ENCODE data around the gene OR4E2. TPM values are rescaled to one million over a fixed set of nuclear protein-coding genes. Genes with fewer than 3 reads are reported as not detected.

Gene OR4E2
- total and polyA plus RNA-seq, 2 experiments from 2014 or later: not detected

GRCh38 chr14:21673718-21674117 is 20.1 kb downstream of the OR4E2 start, which contains the start of gene OR4E1 (continued):
- TF ChIP-seq ETS1 (IDR thresholded peaks at IDR 0.05) (no peak), CTCF (conservative IDR thresholded peaks at IDR 0.05; ENCODE audit: low read depth in 2 of 2) (no peak), ZNF114 (CRISPR knock-in tag; IDR thresholded peaks at IDR 0.05) (no peak), JUNB (IDR thresholded peaks at IDR 0.05; ENCODE audit: unreplicated experiment) (no peak), STAT1 (IDR thresholded peaks at IDR 0.05; ENCODE audit: unreplicated experiment) (no peak), EZH2phosphoT487 (IDR thresholded peaks at IDR 0.05; ENCODE audit: unreplicated experiment) (no peak), POLR2AphosphoS5 (IDR thresholded peaks at IDR 0.05; ENCODE audit: low read depth) (no peak)

- DNase-seq (ENCODE audit: low spot score) (no peak), ATAC-seq (no peak)
- Histone ChIP-seq H3K4me2 (no peak overlapping the region), H3K9me2 (ENCODE audit: insufficient read depth) (0 out of 2 replicates have a peak, but pooled peaks cover 5% of the 10 kb centered on the region), H4K20me1 (replicated peaks; ENCODE audit: insufficient read depth) (no peaks in the 10 kb centered on the region), H3K27ac (ENCODE audit: low read depth) (no peak overlapping the region), H3K27me3 (ENCODE audit: insufficient read depth) (no peaks in the 10 kb centered on the region), H3K4me3 (no peak overlapping the region), H2AFZ (peak overlapping the region; percentile 69), H3K79me2 (replicated peaks; ENCODE audit: insufficient read depth) (no peaks in the 10 kb centered on the region), H3K36me3 (ENCODE audit: insufficient read depth) (no peaks in the 10 kb centered on the region), H3F3A (replicated peaks; ENCODE audit: low read depth) (no peaks in the 10 kb centered on the region), H3K4me1 (ENCODE audit: insufficient read depth) (no peaks in the 10 kb centered on the region)
- Mint-ChIP-seq H3K27me3 (ENCODE audit: insufficient read depth, low read depth, poor library complexity) (peaks cover 3% of the 10 kb centered on the region), H3K36me3 (ENCODE audit: low read depth) (no peaks in the 10 kb centered on the region), H3K4me1 (no peaks in the 10 kb centered on the region), H3K27ac (no peak overlapping the region), H3K4me3 (no peak overlapping the region), H3K9me3 (no peaks in the 10 kb centered on the region)
- TF ChIP-seq NANOG (IDR thresholded peaks at IDR 0.05; ENCODE audit: borderline replicate concordance) (no peak), EZH2 (IDR thresholded peaks at IDR 0.05; ENCODE audit: low read depth, unreplicated experiment) (no peak), ZNF114 (CRISPR knock-in tag; IDR thresholded peaks at IDR 0.05) (no peak), POLR2AphosphoS5 (IDR thresholded peaks at IDR 0.05; ENCODE audit: low read depth) (no peak), CTCF (conservative IDR thresholded peaks at IDR 0.05; ENCODE audit: low read depth in 2 of 2) (no peak), CREB1 (CRISPR knock-in tag; IDR thresholded peaks at IDR 0.05; ENCODE audit: low read depth) (no peak), ZNF331 (CRISPR knock-in tag; IDR thresholded peaks at IDR 0.05; ENCODE audit: low read depth) (no peak), ETS1 (IDR thresholded peaks at IDR 0.05) (no peak), ZNF462 (CRISPR knock-in tag; IDR thresholded peaks at IDR 0.05) (no peak), JUNB (IDR thresholded peaks at IDR 0.05; ENCODE audit: unreplicated experiment) (no peak)
These were observed 21.9 kb downstream of the OR4E2 start for GRCh38 chr14:21675566-21675965.

Measured in GM23338 (cell line).